Sigmoid colon (tissue), 4 donors: ENCODE data around the gene PARP3.

ENCODE experiments used
- EP300 ChIP-seq, 4 donors: sonication (generic); formaldehyde crosslinking; IDR thresholded peaks; one replicate each; pipeline ENCODE4 v1.6.1; 2017; ENCODE audit warnings: antibody characterized with exemption in 4 of 4
- POLR2A ChIP-seq, 2 donors: fragments of 450-650 bp; IDR thresholded peaks; one replicate each; pipeline ENCODE4 v1.6.1; 2016; ENCODE audit warnings: antibody characterized with exemption in 2 of 2, mild to moderate bottlenecking in 2 of 2, moderate library complexity in 2 of 2
- POLR2AphosphoS5 ChIP-seq, 4 donors: sonication (generic); formaldehyde crosslinking; IDR thresholded peaks; one replicate each; pipeline ENCODE4 v1.6.1; 2017; ENCODE audit warnings: antibody characterized with exemption in 4 of 4
- TF ChIP-seq, protein P1 (sequence below), 4 experiments: fragments of 450-650 bp in 3 of 4; fragments of 200-600 bp in 1 of 4; IDR thresholded peaks; one replicate each; pipeline ENCODE4 v1.5.1; 2016 to 2019; ENCODE audit warnings: antibody characterized with exemption in 4 of 4, mild to moderate bottlenecking in 3 of 4, moderate library complexity in 2 of 4

- TF ChIP-seq, protein P1, sequence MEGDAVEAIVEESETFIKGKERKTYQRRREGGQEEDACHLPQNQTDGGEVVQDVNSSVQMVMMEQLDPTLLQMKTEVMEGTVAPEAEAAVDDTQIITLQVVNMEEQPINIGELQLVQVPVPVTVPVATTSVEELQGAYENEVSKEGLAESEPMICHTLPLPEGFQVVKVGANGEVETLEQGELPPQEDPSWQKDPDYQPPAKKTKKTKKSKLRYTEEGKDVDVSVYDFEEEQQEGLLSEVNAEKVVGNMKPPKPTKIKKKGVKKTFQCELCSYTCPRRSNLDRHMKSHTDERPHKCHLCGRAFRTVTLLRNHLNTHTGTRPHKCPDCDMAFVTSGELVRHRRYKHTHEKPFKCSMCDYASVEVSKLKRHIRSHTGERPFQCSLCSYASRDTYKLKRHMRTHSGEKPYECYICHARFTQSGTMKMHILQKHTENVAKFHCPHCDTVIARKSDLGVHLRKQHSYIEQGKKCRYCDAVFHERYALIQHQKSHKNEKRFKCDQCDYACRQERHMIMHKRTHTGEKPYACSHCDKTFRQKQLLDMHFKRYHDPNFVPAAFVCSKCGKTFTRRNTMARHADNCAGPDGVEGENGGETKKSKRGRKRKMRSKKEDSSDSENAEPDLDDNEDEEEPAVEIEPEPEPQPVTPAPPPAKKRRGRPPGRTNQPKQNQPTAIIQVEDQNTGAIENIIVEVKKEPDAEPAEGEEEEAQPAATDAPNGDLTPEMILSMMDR (IDR thresholded peaks at IDR 0.05): no peak
- TF ChIP-seq EP300 (IDR thresholded peaks at IDR 0.05) (no peak), POLR2A (IDR thresholded peaks at IDR 0.05) (no peak), POLR2AphosphoS5 (IDR thresholded peaks at IDR 0.05) (no peak)
Observed at GRCh38 chr3:51941463-51941797, 733 bp upstream of the PARP3 start.
